GM19372 (cell line): ENCODE data around the gene OGDH.
"Not testable (repeated sequence)": the region's sequence is repeated elsewhere in the genome, so short reads cannot be mapped to it uniquely, and the experiment has no call there.

Experiments used
- ATAC-seq: cut with Tn5 transposase; IDR thresholded peaks from one replicate; pipeline ENCODE4 v1.9.1; 2021; ENCODE audit warnings: mild to moderate bottlenecking, low read depth, moderate library complexity; ENCODE audit not compliant: unreplicated experiment

The OGDH gene

GRCh38 chr7:44698046-44698580 is 91.7 kb downstream of the OGDH start:
- ATAC-seq = no peak

DNA sequence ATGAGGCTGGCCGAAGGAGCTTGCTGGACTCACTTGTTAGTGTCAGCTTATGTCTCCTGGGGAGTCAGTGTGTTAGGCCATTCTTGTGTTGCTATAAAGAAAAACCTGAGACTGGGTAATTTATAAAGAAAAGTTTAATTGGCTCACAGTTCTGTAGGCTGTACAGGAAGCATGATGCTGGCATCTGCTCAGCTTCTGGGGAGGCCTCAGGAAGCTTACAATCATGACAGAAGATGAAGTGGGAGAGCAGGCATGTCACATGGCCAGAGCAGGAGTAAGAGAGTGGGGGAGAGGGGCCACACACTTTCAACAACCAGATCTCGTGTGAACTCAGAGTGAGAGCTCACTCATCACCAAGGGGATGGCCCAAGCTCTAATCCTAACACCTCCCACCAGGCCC is 93.2 kb downstream of the OGDH start:
- not testable (repeated sequence) for ATAC-seq

- ATAC-seq = no peak
Measured at GRCh38 chr7:44700322-44700721, 93.9 kb downstream of the OGDH start.

- ATAC-seq = not testable (repeated sequence)
Measured at GRCh38 chr7:44703391-44703790, 97.0 kb downstream of the OGDH start.

DNA sequence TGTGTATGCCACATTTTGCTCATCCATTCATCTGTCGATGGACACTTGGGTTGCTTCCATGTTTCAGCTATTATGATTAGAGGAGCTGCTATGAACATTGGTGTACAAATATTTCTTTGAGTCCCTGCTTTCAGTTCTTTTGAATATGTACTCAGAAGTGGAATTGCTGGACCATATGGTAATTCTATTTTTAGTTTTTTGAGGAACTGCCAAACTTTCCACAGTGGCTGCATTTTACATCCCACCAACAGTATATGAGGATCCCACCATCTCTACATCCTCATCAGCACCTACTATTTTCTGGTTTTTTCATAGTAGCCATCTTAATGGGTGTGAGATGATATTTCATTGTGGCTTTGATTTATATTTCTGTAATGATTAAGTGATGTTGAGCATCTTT is 97.5 kb downstream of the OGDH start:
- ATAC-seq = no peak

DNA sequence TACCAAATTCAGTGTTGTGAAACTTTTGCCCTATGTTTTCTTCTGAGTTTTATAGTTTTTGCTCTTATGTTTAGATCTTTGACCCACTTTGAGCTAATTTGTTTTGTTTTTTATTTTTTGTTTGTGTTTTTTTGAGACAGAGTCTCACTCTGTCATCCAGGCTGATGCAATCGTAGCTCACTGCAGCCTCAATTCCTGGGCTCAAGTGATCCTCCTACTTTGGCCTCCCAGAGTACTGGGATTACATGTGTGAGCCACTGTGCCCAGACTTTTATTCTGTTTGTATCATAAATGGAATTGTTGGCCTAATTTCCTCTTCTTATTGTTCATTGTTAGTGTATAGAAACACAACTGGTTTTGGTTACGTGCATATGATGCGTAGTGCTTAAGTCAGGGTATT is 99.0 kb downstream of the OGDH start:
- ATAC-seq = no peak

DNA sequence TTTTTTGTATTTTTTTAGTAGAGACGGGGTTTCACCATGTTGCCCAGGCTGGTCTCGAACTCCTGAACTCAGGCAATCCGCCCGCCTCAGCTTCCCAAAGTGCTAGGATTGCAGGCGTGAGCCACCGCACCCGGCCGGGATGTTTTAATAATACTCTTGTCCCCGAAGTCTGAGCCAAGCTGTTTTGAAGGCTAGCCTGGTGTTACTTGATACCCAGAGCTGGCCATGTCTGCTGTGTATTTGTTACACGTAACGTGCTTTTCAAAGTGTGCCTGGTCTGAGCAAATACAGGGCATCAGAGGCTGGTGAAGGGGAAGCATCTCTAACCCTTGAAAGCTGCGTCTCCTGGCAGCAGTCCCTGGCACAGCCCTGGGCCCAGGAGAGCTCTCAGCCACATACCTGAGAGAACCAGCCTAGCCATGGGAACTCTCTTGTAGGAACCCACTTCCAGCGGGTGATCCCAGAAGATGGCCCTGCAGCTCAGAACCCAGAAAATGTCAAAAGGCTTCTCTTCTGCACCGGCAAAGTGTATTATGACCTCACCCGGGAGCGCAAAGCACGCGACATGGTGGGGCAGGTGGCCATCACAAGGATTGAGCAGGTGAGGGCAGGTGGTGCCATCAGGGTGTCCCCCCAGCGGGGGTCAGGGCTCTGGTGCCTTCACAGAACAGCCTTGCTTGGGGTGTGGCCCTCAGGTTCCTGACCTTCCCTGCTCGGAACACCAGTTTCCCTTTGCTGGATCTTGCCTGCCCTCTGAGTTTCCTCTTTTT is 100.5 kb downstream of the OGDH start:
- ATAC-seq = no peak

GRCh38 chr7:44707558-44708230 is 101.3 kb downstream of the OGDH start:
- no peak for ATAC-seq

DNA sequence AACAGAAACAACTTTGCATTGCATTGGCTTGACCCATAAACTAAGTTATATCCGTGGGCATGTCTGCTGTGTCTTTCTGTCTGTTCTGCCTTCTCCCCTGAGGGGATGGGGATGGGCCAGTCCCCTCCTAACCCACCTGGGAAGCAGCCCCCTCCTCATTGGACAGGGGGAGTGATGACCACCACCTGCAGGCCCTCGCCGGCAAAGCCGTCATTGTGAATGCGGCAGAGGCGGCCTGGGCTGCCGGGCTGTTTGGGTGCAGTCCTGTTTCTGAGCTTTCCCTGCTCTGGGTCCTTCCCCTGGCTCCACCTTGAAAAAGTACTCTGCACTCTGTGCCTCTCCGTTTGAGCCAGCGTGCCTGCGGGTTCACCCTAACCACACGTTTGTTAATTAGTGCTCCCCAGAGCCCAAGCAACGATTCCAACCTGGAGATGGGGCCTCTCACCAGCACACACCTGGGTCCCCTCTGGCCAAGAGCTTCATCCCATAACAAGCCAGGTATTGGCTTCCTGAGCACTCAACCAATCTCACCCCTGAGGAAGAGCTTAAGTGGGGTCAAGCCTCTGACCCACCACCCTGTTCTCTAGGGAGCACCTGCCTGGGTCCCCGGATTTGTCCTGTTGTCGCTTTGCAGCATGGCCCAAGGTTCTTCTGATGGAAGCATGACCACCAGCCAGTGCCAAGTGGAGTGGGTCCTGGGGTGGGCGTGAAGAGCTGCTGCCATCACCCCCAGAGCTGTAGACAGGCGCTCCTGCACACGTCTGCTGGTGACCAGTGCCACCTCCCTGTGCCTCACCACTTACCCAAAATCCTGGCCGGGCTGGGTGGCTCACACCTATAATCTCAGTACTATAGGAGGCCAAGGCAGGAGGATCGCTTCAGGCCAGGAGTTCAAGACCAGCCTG is 102.8 kb downstream of the OGDH start:
- ATAC-seq = no peak

DNA sequence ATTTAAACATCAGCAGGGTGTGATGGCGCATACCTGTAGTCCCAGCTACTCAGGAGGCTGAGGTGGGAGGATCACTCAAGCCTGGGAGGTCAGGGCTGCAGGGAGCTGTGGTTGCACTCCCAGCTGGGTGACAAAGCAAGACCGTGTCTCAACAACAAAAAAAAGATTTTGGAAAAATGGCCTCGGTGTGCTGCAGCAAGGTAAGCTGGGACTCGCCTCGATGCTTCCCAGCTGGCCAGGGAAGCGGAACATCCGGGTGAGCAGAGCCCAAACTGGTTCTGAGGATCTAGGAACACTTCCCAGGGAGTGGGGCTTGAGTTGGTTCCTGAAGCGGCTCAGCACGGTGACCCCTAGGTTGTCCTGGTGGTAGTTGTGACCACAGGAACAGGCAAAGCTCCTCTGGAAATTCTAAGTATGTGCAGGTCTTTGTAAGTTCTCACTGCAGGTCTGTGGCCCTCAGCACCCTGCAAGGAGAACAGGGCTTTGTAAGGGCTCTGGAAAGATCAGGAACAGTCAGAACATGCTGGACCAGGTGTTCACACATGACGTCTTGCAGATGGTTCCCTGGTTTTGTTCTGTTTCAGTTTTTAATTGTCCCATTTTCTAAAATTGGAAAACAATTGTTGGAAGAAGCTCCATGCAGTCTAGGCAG is 103.6 kb downstream of the OGDH start:
- ATAC-seq = no peak

DNA sequence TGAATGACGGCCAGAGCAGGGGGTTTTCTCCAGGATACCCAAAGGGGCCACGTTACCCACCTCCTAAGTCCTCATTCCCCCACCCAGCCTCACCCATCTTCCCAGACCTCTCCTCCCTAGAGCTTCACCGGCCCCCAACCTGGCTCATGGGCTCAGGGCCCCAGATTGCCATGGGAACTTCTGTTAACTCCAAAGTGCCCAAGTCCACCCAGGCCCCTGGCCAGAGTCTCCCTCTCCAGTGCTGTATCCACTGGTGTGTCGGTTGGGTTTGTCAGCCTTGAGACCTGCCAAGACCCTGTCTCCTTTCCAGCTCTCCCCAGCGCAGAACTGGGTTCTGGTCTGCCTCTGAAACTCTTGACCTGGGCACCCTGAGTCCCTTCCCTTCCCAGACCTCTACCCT is 105.1 kb downstream of the OGDH start:
- no peak for ATAC-seq

DNA sequence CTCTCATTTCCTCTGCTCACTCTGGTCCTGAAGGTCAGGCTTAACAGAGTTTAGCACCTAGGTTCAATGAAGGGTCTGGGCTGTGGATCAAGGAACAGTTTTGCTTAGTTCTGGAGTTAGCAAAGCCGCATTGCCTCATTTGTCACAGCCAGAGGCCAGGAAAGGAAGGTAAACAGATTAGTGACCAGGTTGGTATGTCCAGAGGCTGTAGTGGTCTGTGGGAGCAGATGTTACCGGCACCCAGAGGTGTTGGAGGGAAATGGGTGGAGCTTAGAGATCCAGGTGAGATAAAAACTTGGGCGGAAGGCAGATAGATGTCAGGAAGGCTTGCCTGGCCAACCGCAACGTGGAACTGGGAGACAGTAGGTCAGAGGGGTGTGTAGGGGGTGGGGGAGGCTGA is 105.6 kb downstream of the OGDH start:
- ATAC-seq = no peak

- ATAC-seq = no peak
Measured at GRCh38 chr7:44713141-44713540, 106.7 kb downstream of the OGDH start.

- ATAC-seq = no peak
Measured at GRCh38 chr7:44713680-44714335, 107.4 kb downstream of the OGDH start.

DNA sequence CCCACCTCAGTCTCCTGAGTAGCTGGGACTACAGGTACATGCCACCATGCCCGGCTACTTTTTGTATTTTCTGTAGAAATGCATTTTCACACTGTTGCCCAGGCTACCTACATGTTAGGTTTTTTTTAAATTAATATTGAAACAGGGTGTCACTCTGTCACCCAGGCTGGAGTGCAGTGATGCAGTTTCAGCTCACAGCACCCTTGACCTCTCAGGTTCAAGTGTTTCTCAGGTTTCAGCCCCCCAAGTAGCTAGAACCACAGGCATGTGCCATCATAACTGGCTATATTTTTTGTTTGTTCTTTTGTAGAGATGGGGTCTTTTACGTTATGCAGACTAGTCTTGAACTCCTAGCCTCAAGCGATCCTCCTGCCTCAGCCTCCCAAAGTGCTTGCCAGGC is 109.8 kb downstream of the OGDH start:
- no peak for ATAC-seq

GRCh38 chr7:44720301-44720700 is 113.9 kb downstream of the OGDH start:
- ATAC-seq = no peak

GRCh38 chr7:44724276-44724675 is 117.8 kb downstream of the OGDH start:
- ATAC-seq = no peak

- not testable (repeated sequence) for ATAC-seq
Measured at GRCh38 chr7:44726250-44726649, 119.8 kb downstream of the OGDH start.

DNA sequence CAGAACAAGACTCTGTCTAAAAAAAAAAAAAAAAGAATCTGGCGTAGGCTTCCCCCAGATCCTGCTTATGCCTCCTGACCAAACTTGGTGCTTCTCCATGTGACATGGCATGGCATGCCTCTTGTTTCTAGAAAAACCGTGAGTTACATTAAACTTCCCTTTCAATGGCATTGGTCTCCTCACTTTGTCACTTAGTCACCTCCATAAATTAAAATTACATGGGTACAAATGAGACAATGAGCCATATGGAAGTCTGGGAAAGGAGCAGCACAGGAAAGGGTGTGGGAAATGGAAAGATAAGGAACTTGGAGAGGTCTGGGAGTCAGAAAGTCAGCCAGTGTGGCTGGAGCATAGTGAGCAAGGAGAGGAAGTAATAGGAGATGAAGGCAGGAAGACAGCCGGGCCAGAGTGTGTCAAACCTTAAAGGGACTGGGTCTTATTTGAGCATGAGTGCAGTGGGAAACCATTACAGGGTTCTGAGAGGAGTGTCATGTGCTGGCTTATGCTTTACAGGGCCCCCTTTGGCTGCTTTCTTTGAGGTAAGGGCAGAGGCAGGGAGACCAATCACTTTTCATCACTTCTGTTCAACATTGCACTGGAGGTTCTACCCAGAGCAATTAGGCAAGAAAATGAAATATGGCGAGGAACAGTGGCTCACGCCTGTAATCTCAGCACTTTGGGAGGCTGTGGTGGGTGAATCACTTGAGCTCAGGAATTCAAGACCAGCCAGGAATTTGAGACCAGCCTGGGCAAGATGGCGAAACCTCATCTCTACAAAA is 120.9 kb downstream of the OGDH start:
- ATAC-seq = no peak
